NCI-H2029 treated with DMSO at 0.1 percent for 48 hours (cell line): ENCODE measurements around the gene RNLS.

Experiments
- DNase-seq: peaks from one replicate; lab custom pipeline; 2025; lab: John Stamatoyannopoulos, UW

The RNLS gene

DNA sequence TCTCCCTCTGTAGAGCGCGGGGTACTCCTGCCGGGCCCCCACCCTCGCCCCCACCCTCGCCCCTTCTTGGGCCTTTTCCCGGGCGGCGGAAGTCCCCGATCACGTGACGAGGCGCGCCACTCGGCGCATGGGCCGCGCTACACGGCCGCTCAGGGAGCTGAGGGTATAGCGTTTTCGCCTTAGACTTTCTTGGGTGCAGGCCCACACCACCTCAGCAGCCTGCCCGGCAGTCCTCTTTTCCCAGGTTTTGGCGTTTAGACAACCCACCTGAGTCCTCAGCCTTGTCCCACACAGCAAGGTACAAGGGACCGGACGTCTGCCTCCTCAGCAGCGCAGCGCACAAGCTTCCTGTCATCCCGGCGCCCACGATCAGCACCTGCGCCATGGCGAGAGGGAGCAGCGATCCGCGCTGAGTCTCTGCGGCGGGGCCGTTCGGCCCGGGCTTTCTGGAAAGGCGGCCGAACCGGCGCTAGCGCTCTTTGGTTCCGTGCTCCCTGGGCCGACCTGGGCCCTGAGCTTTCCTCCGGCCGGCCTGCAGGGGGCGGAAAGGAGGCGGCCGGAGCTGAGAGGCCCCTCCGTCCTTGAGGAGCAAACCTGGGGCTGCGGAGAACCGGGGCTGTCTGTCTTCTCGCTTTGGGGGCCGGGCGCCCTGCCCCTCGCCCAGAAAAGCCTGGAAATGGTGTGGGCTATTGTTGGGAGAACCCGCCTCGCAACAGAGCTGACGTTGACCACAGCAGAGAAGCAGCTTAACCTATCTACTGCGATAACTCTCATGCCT is at the start of gene RNLS:
RNLS (minus strand) TSS at position 513 of the 778 bp plus-strand sequence.
- DNase-seq = peak; percentile 34

DNA sequence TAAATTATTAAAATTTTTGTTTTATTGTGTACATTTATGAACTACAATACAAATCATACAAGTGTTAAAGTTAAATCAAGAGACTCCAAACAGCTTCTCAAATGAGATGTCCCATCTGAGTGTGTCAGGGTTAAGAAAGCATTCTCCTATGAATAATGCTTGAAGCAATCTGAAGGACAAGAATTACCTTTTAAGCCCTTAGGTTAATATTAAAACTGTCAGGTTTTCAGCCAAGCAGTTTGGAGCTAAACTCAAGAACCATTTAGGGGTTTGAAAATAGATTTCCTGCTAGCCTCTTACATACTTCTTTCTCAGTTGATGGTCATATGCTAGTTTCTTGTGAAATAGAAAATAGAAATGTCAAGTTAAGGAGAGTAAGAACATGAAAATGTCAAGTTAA is 41.7 kb upstream of the RNLS start:
- no peak for DNase-seq

DNA sequence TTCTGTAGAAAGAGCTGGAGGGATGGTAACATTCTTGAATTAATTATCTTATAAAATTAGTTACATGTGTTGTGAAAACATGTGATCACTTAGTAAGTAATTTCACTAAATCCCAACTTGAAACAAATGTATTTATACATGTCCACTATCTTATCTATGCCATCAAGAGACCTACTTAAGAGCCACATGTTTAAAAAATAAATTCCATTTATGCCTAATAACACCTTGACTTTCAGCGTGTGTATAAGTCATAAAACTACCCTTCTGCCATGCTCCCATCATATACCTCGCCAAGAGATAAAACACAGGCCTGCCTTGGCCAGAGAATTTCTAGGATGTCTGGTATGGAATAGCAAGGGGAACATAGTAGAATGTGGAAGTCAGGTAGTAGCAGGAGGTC is 40.7 kb upstream of the RNLS start:
- DNase-seq = no peak

DNA sequence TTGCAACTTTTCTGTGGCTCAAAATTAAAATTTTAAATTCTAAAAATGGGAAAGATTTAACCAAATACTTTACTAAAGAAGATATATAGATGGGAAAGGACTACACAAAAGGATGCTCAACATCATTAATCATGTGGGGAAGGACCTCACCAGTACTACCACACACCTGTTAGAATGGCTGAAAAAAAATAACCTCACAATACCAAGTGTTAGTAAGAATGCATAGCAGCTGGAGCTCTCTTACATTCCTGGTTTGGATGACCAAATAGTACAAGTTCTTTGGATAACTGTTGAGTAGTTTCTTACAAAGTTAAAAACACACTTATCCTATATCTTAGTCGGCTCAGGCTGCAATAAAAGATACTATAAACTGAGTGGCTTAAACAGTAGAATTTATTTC is 37.3 kb upstream of the RNLS start:
- DNase-seq = no peak

DNA sequence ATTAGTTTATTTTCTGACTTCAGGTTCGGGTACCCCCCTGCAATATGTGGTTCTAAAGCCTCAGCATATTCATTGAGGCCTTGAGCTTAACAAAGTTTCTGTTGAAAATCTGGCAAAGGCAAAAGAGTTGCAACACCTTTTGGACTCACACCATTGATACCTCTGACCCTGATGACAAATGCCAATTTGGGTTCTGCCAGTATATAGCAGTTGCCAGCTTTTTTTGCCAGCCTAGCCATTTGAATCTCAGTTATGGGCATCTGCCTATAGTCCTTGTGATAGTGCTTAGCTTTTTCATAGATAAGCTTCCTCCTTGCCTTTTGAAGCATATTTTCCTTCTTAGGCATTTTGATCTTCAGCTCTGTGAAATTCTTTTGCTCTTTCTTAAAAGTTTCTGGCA is 35.4 kb upstream of the RNLS start:
- DNase-seq = no peak

DNA sequence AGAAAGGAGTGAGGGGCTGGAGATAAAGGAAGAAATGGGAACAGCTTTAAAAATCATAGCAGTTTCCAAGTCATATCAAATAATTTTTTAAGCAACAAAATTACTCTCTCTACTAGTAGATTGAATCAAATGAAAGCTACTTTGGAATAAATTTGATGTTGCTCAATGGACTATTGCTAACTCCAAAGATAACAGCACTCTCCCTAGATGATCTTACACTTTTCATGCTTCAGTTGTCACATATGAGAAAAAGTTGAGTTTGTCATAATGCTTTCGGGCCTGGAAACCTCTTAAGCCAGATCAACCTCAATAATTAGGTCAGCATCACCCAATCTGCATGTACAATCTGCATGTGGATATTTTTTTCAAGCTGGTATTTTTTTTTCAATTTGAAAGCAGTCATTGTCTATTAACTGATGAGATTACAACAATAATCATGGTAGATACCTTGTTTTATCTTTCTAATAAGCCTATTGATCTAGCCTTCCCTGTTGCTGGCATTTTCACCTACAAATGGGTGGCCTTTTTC is 34.7 kb upstream of the RNLS start:
- DNase-seq = no peak

DNA sequence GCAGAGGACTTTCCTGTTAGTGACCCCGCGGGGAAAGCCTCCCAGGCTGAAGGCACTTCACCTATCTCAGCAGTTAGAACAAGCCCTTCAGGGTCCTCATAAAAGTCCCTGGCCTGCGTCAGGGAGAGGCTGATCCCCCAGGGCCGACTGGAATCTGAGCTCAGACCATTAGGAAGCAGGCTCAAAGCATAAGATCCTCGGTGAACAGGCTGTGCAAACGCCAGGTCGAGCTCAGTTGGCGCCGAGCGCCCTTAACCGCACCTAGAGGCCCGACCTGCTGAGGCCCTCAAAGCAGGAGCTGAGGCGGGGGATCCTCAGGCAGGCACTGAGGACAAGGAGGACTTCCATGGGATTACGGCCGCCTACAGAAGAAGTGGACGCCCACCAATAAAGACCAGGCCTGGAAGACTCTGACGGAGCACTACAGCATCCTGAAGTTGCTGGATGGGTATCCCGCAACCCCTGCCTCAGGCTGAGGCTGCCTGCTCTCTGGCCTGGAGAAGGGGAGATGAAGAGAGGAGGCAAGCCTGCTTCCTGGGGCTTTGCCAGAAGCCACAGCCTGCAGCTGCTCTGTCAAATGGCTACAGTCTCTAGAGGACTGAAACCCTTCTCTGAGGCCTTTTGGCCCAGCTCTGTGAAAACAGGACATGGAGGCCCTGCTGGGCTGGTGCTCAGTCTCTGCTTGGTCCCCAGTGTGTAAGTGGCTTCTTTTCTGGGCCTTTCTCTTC is 33.3 kb upstream of the RNLS start:
- DNase-seq = no peak

DNA sequence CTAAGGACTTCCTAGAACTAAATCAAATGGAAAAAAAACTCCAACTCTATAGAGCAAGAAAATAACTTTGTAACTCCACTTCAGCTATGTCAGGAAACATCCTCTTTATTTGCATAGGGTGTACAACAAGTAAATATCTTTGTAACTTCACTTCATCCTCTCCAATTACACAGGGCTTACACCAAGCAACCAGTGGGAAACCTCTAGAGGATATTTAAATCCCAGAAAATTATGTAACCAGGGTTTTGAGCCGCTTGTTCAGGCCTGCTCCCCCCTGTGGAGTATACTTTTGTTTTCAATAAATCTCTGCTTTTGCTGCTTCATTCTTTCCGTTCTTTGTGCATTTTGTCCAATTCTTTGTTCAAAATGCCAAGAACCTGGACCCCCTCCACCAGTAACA is 25.7 kb upstream of the RNLS start:
- DNase-seq = no peak

DNA sequence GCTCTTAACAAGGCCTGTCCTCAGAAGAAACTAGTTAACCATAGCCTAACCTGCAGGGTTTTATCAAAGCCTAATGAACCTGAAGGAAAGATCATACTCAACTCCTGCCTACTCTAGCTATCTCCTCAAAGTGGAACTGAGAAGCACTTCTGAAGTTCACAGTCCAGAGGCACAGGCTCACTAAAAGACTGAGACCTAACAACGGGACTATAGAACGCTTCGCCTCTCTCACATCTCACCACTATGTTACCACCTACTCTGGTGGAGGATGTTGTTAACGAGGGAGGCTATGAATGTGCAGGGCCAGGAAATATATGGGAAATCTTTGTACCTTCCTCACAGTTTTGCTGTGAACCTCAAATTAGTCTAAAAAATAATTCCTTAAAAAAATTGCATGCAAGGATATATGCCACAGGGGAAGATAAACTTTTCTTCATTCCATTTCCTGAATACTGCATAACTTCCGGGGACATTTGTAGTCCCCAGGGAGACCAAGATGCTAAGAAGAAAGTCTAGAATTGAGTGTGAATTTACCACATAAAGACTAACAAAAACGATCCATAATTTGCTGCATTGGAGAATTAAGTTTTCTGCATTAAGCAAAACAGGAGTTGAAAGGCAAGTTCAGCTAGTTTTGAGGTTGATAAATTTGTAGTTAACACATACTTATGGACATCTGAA is 25.1 kb upstream of the RNLS start:
- no peak for DNase-seq

DNA sequence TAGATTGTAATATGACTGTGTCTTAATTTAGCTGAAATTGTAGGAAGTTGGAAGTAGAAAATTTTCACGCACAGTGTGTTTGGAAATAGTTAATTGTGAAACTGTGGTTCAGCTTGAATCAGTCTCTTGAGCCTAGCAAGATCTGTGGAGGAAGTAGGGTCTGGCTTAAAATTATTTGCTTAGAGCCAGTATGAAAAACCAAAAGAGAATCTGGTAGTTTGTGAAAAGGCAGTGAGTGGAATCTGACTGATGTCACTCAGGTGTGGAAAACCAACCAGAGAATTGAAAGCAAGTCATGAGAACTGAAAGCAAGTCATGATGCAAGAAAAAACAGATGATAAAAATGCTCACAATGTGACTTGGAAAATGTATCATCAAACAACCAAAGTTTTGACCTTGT is 14.9 kb upstream of the RNLS start:
- DNase-seq = no peak

DNA sequence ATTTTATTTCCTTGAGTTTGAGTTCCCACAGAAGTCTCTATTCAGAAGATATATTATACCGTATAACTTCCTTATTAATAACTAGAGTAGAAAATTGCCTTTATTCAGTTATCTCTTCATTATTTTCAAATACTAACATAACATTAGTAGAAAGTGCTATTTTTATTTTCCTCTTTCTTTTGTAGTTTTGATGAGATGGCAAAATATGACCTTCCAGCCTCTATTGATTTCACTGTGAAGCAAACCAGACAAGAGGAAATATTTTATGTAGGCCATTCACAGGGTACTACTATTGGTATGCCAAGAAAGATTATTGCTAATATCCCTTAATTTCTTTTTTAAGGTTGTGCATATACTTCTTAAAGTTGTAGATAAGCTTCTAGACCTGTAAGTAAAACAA is 11.4 kb upstream of the RNLS start:
- no peak for DNase-seq

DNA sequence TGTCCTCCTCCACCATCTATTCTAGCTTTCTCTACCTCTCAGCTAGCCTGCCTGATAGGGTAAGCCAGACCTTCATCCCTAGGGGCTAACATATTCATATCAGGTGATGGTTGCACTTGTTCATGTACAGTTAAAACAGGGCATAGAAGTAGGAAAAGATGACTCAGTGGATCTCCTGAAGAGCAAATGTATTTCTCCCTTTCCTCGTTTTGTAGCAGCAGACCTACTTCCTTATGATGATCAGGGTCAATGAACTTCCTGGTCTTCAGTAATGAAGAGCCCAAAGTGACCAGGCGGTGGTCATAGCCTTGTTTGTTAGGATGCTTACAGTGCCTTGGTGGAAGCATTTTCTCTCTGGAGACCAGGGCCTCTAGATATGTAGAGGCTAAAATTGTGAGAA is 9.8 kb upstream of the RNLS start:
- DNase-seq = no peak

DNA sequence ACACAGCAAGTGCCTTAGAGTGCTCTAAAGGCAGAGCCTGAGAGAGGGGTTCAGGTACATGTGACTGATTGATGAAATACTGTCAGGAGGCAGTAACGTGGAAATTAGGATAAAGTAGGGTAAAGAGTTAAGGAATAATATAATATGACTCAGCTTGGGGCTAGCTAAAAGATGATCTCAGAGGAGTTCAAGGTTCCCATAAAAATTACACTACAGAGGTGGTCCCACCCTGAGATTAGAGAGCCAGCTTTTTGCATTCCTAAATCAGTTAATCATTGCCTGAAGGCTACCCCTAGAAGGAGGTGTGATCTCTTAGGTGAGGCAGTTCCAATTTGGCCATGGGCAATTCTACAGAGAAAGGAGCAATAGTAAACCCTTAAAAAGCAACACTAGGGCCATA is 9.3 kb upstream of the RNLS start:
- no peak for DNase-seq

DNA sequence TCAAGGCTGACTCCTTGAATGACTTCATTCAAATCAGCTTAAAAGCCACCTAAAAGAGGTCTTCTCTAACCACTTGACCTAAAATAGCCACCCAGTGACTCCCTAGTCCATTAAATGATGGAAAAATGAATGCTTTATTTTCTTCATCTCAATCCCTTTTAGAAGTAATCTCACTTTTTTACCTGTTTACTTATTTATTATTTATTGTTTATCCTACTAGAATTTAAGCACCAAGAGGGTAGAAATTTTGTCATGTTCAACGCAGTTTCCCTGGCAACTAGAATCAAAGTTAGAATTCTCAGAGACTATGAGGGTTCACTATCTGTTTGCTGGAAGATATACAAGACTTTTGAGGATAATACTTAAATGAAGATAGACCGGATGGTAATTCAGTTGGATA is 3.3 kb upstream of the RNLS start, which contains the start of gene LIPJ:
LIPJ (plus strand) TSS at position 301 of the 400 bp plus-strand sequence. CDS start 3,926 bp downstream, outside the sequence.
- no peak for DNase-seq

DNA sequence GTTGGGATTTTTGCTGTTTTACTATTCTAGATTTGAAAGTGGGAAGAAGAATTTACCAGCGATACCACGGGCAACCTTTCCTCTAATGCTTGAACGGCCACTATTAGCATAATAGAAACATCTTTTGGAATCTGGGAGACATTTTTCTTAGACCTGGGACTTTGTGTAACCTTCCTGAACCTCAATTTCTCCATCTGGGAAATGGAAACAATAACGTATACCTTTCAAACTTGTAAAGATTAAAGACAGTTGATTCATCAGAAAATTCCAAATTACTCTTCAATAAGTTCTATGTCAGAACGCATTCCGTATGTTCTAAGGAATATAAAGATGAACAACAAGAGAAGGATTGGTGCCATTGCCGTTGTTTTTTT is 453 bp upstream of the RNLS start:
- DNase-seq = no peak

DNA sequence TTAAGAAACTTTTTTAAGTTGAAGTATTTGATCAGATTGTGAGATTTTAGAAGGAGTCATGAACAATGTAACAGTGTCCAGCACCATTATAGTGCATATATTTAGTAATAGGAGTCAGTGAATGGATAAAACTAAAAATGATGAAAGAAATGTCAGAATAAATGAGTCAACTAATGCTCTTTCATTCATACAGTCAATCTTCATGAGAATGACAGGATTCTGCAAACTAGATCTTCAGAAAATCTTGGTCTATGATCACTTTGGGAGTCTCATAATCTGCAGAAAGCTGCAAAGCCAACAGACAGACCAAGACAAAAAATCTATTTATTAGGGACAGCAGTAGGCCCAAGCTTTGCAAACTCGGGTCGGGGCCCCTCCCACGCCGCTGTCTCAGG is 710 bp downstream of the RNLS start:
- no peak for DNase-seq

DNA sequence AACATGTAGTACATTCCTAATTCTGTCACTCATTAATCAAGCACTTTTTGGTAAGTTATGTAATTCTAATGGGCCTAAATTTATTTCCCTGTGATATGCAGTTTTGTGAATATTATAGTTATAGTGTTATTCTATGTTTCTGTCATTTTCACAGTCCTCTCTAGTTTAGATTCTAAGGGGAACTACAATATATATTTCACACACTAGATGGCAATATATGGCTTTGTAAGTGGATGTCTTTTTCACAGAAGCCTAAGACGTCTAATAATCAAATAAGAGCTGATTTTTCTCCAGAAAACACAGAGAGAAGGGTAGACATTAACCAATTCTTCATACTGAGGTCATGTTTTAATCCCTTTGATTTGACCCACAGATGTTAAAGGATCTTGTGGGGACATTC is 18.0 kb downstream of the RNLS start:
- no peak for DNase-seq

DNA sequence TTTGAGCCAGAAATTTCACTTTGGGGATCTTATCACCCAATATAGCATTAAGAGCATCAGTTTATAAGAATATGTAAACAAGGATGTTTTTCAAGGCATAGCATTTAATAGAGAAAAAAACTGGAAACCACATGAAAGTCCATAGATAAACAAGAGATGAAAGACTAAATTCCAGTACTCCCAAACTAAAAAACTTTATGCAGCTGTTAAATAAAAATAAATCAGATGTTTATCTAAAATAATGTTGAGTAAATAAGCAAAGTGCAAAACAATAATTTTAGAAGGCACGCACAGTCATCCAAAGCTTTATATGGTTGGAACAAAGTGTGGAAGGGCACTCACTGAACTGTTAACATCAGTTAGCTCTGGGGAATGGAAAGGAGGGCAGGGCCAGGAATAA is 21.0 kb downstream of the RNLS start:
- no peak for DNase-seq

DNA sequence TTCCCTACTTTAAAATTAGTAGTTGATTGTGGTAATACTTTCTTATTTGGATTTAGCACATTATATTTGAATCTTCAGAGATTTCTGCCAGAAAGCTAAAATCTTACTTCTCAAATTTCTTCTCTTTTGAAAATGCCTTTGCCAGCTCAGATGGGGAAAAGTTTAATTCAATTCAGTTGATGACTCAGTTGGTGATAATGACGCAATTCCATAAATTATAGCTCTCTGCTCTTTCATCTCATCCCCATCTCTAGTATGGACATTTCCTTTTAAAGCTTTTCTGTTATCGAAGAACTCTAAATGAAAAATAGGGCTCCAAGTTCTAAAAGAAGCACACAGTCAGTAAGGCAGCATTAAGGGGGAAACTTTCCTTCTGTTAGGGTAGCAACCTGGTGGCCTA is 25.5 kb downstream of the RNLS start:
- no peak for DNase-seq

DNA sequence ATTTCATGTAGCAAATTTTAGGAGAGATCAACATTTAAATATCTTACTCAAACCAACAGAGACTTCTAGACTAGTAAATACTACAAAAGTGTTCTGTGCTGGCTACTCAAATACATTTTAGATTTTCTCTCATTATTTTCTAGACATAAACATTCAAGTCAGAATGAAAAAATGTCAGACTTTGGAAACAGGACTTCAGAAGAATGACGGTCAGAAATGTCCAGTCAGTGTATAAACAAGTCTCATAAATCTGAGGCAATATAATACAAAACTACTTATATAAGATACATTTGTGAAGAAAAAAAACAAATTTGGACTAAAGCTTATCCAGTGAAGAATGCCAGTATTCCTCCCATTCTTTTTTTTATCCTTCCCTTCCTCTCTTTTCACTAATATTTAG is 25.9 kb downstream of the RNLS start:
- no peak for DNase-seq

DNA sequence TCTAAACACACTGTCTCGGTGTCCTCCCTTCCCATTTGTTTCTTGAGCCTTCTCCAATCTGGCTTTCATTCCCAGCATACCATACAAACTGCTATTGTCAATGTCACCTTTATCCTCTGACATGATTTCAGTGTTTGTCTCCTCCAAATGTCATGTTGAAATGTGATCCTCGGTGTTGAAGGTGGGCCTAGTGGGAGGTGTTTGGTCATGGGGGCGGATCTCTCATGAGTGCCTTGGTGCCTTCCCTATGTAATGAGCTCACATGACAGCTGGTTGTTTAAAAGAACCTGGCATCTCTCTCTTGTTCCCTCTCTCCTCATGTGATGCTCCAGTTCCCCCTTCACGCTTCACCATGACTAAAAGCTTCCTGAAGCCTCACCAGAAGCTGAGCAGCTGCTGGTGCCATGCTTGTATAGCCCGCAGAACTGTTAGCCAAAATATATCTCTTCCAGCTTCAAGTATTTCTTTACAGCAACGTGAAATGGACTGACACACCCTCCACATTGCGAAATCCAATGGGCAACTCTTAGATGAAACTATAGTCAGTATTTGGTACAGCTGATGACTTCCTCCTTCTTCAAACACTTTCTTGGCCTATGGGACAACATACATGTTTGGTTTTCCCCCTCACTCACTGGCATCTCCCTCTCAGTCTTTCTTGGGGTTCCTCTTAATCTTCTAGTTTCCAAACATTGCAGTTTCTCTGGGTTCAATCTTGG is 27.8 kb downstream of the RNLS start:
- DNase-seq = no peak

DNA sequence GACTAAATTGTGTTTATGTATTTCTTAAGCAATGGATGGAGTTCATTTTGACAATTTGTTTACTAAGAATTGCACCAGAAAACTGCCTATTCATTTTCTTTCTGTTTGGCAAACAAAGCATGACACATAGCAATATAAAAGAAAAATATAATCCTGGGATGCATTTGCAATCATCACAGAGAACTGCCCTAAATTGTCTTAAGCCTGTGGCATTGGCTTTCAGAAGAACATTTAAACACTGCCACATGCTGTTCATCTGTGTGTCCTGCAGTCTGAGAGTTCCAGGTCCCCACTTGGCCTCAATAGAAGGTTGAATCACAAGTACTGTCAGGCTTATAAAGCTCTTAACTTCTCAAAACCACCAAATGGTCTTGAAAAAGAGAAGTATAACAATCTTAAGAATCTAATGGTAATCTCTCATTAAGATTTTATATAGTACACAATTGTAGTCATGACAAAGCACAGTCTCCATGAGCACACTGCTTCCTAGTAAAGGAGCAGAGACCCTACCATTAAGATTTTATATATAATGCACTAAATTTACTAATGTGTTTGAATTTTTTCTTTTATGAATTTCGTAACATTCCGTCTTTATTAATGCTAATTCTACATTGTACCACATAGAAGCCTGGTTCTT is 29.9 kb downstream of the RNLS start:
- no peak for DNase-seq
